PC-9 (cell line): ENCODE data around the gene SLCO4C1.

Experiments
- CTCF ChIP-seq: fragments of 200-600 bp; sonication (generic); conservative IDR thresholded peaks from 2 replicates; pipeline ENCODE4 v1.6.1; 2017; ENCODE audit warnings: mixed run types, antibody characterized with exemption, mild to moderate bottlenecking, moderate library complexity
- EZH2 ChIP-seq: fragments of 200-600 bp; sonication (generic); IDR thresholded peaks from 2 replicates; pipeline ENCODE4 v1.8.0; 2017; ENCODE audit warnings: antibody characterized with exemption, low read depth

- TF ChIP-seq CTCF: no peak
- no peak for TF ChIP-seq EZH2
Measured at GRCh38 chr5:102262688-102263087, 33.4 kb downstream of the SLCO4C1 start.
